Mesenteric fat pad (tissue), 1 donor: Measurements from ENCODE around the gene LCLAT1. TPM values are rescaled to one million over a fixed set of nuclear protein-coding genes. Genes with fewer than 3 reads are reported as not detected.
A peak's percentile ranks its signal among the peaks of the same experiment; 100 is the strongest.

ENCODE experiments used
- DNase-seq: peaks from one replicate; pipeline ENCODE4 v3.0.0-alpha.2; 2020; ENCODE audit warnings: low spot score
- total RNA-seq: library from RNA; stranded (reverse); fragmentation: NEBNext Ultra II Directional; extraction: Animal tissue kit (Norgen Biotek cat#: 25700); gene quantifications from one replicate; pipeline ENCODE4 v1.2.1, GENCODE V29; 2021
- donor health status: DM: yes; HTN: yes; CAD: no.

The LCLAT1 gene
- total RNA-seq, 1 donor from 2014 or later: 10.9 TPM

- DNase-seq: peak; percentile 76
These were observed 244.3 kb downstream of the LCLAT1 start for GRCh38 chr2:30691091-30691947.

GRCh38 chr2:30691948-30692828 lies 245.1 kb downstream of the LCLAT1 start:
- DNase-seq: peak; percentile 73

- DNase-seq: peak; percentile 81
These were observed 245.8 kb downstream of the LCLAT1 start for GRCh38 chr2:30692829-30693275.

Other genes with a start within 250 kb of the LCLAT1 start
- 34.9 TPM for gene LBH, start 215.7 kb upstream of the LCLAT1 start, total RNA-seq